ENCODE results near the gene RNF114. TPM values are rescaled to one million over a fixed set of nuclear protein-coding genes. Genes with fewer than 3 reads are reported as not detected.
"Not testable (repeated sequence)": the region's sequence is repeated elsewhere in the genome, so short reads cannot be mapped to it uniquely, and the experiment has no call there.

Gene RNF114
- polyA plus RNA-seq, 1 experiment: 69.6 TPM

GRCh38 chr20:49993301-49993751, 57.1 kb downstream of the RNF114 start:
- CTCF ChIA-PET: interaction anchor here (1.5 kb wide), 1 partner anchor 77 kb away, joined by 4 read pairs; no protein-coding TSS in a partner anchor
- Histone ChIP-seq H3K9me3 (ENCODE audit: control insufficient read depth, insufficient read depth, low read length) (no peaks in the 10 kb centered on the region), H3K27ac (ENCODE audit: low read depth, low read length) (no peak overlapping the region), H3K4me3 (ENCODE audit: low read depth, low read length) (no peak overlapping the region), H3K27me3 (ENCODE audit: control insufficient read depth, insufficient read depth, low read length) (no peaks in the 10 kb centered on the region)
- DNase-seq (ENCODE audit: low read depth, low spot score): no peak
- no peak for TF ChIP-seq CTCF (IDR thresholded peaks at IDR 0.05; ENCODE audit: low read depth, low read length)
- POLR2A ChIA-PET: interaction anchor here (0.9 kb wide), 1 partner anchor 10 kb away, joined by 3 read pairs; the partner anchor contains the start of gene SNAI1

GRCh38 chr20:49995586-49995985, 59.4 kb downstream of the RNF114 start:
- DNase-seq (ENCODE audit: low read depth, low spot score): no peak
- Histone ChIP-seq H3K27ac (ENCODE audit: low read depth, low read length) (no peak overlapping the region), H3K27me3 (ENCODE audit: control insufficient read depth, insufficient read depth, low read length) (no peaks in the 10 kb centered on the region), H3K9me3 (ENCODE audit: control insufficient read depth, insufficient read depth, low read length) (no peaks in the 10 kb centered on the region), H3K4me3 (ENCODE audit: low read depth, low read length) (no peak overlapping the region)
- no peak for TF ChIP-seq CTCF (IDR thresholded peaks at IDR 0.05; ENCODE audit: low read depth, low read length)
- CTCF ChIA-PET: no interaction called here
- POLR2A ChIA-PET: interaction anchor here (0.7 kb wide), 1 partner anchor 34 kb away, joined by 10 read pairs; no protein-coding TSS in a partner anchor

- CTCF ChIA-PET: interaction anchor here (0.8 kb wide), 1 partner anchor 19 kb away, joined by 5 read pairs; no protein-coding TSS in a partner anchor
These were observed 62.4 kb downstream of the RNF114 start for GRCh38 chr20:49998478-49999188.

GRCh38 chr20:49999329-49999728, 63.1 kb downstream of the RNF114 start:
- H3K4me3 ChIP-seq (ENCODE audit: low read depth, low read length): no peak overlapping the region
- H3K27ac ChIP-seq (ENCODE audit: low read depth, low read length): no peak overlapping the region
- H3K9me3 ChIP-seq (ENCODE audit: control insufficient read depth, insufficient read depth, low read length): no peaks in the 10 kb centered on the region
- no peaks in the 10 kb centered on the region for H3K27me3 ChIP-seq (ENCODE audit: control insufficient read depth, insufficient read depth, low read length)
- ChIA-PET POLR2A (interaction anchor here (0.7 kb wide), 1 partner anchor 70 kb away, joined by 6 read pairs; no protein-coding TSS in a partner anchor), CTCF (interaction anchor here (0.8 kb wide), 1 partner anchor 20 kb away, joined by 5 read pairs; no protein-coding TSS in a partner anchor)
- no peak for DNase-seq (ENCODE audit: low read depth, low spot score)
- TF ChIP-seq CTCF (IDR thresholded peaks at IDR 0.05; ENCODE audit: low read depth, low read length): no peak

More at GRCh38 chr20:49998478-49999188, 62.4 kb downstream of the RNF114 start:
- H3K27me3 ChIP-seq (ENCODE audit: control insufficient read depth, insufficient read depth, low read length); H3K4me3 ChIP-seq (ENCODE audit: low read depth, low read length); H3K9me3 ChIP-seq (ENCODE audit: control insufficient read depth, insufficient read depth, low read length); H3K27ac ChIP-seq (ENCODE audit: low read depth, low read length); DNase-seq (ENCODE audit: low read depth, low spot score): not testable (repeated sequence)
- POLR2A ChIA-PET: interaction anchor here (0.7 kb wide), 1 partner anchor 70 kb away, joined by 6 read pairs; no protein-coding TSS in a partner anchor

- H3K4me3 ChIP-seq (ENCODE audit: low read depth, low read length); DNase-seq (ENCODE audit: low read depth, low spot score); H3K9me3 ChIP-seq (ENCODE audit: control insufficient read depth, insufficient read depth, low read length); H3K27ac ChIP-seq (ENCODE audit: low read depth, low read length); H3K27me3 ChIP-seq (ENCODE audit: control insufficient read depth, insufficient read depth, low read length): not testable (repeated sequence)
- POLR2A ChIA-PET: interaction anchor here (0.8 kb wide), 1 partner anchor 11 kb away, joined by 3 read pairs; no protein-coding TSS in a partner anchor
- CTCF ChIA-PET: interaction anchor here (2.7 kb wide), 1 partner anchor 70 kb away, joined by 11 read pairs; no protein-coding TSS in a partner anchor
These were observed 64.5 kb downstream of the RNF114 start for GRCh38 chr20:50000548-50001222.
